K562 (cell line): ENCODE data around the gene CCDC60. TPM values are rescaled to one million over a fixed set of nuclear protein-coding genes. Genes with fewer than 3 reads are reported as not detected.

ENCODE experiments used
- RREB1 ChIP-seq: fragments of 250-450 bp; sonication (Bioruptor Pico); IDR thresholded peaks from 2 replicates; pipeline ENCODE4 v1.4.0; 2020
- polyA plus RNA-seq, 8 experiments: library from polyadenylated mRNA; depleted of rRNA in 4 of 8; stranded (reverse) in 5 of 8; unstranded in 3 of 8; fragments of >200 nt; fragmentation: Nextera tagmentation in 2 of 8; fragmentation: Illumina TruSeq in 1 of 8; extraction: Ambion mirVana in 2 of 8; extraction: Trizol in 1 of 8; gene quantifications; 2 replicates each; pipeline versions ENCODE4 v1.2.1 to v1.2.3, GENCODE V29; 2011 to 2014; ENCODE audit warnings: inconsistent platforms in 1 of 8, missing spikeins in 1 of 8
- total RNA-seq, 7 experiments: library from RNA; depleted of rRNA in 6 of 7; stranded (reverse); fragments of >200 nt in 6 of 7; fragmentation: Illumina TruSeq in 2 of 7; extraction: Trizol in 2 of 7; gene quantifications; 2 replicates each; pipeline versions ENCODE4 v1.2.1 to v1.2.3, GENCODE V29; 2011 to 2021; ENCODE audit warnings: low replicate concordance in 1 of 7

CCDC60 gene
- total and polyA plus RNA-seq, 9 of the 15 experiments (the other 6 are each of a cell fraction or from before 2014, with no cell fraction given): not detected

- TF ChIP-seq RREB1 (CRISPR knock-in tag): no peak
Measured at GRCh38 chr12:119589634-119590033, 255.1 kb downstream of the CCDC60 start (continued).

Other genes starting within 250 kb of the CCDC60 start
- gene HSPB8, start 155.8 kb upstream of the CCDC60 start, total RNA-seq (2014; rRNA removed): 0.04 TPM in 1 of 2 replicates, not detected in the other
- gene HSPB8, start 155.8 kb upstream of the CCDC60 start, total RNA-seq (2014; rRNA removed; fragmentation: Illumina TruSeq; extraction: Trizol): not detected in 2 replicates
- 0.15 TPM in 1 of 2 replicates, not detected in the other for gene HSPB8, start 155.8 kb upstream of the CCDC60 start, total RNA-seq (2015; rRNA removed; fragmentation: Illumina TruSeq; extraction: Trizol)
- 0.13 TPM in 1 of 2 replicates, not detected in the other for gene HSPB8, start 155.8 kb upstream of the CCDC60 start, total RNA-seq (2021)
- not detected in 2 replicates for gene HSPB8, start 155.8 kb upstream of the CCDC60 start, polyA plus RNA-seq (2011; rRNA removed)
- 0.07 TPM in 1 of 2 replicates, not detected in the other for gene HSPB8, start 155.8 kb upstream of the CCDC60 start, polyA plus RNA-seq (2014; fragmentation: Illumina TruSeq; extraction: Trizol)
- gene HSPB8, start 155.8 kb upstream of the CCDC60 start, polyA plus RNA-seq (2014; fragmentation: Nextera tagmentation; extraction: Ambion mirVana): not detected
- not detected in 2 replicates for gene HSPB8, start 155.8 kb upstream of the CCDC60 start, polyA plus RNA-seq (2014; rRNA removed)